H1 (cell line): ENCODE measurements around the gene KCNK4. TPM values are rescaled to one million over a fixed set of nuclear protein-coding genes. Genes with fewer than 3 reads are reported as not detected.

Experiments used
- MAFK ChIP-seq: IDR thresholded peaks from 2 replicates; pipeline ENCODE4 v1.6.1; 2012; ENCODE audit warnings: low read depth, mild to moderate bottlenecking, improper control_type of control experiment, low read length
- polyA plus RNA-seq, 7 experiments: library from polyadenylated mRNA; depleted of rRNA in 3 of 7; stranded (reverse) in 5 of 7; unstranded in 2 of 7; fragments of >200 nt in 5 of 7; fragments of 200-250 nt in 2 of 7; gene quantifications; 1 replicate in 5 of 7; 2 replicates in 1 of 7; 4 replicates in 1 of 7; pipeline versions ENCODE4 v1.2.1 to v1.2.3, GENCODE V29; 2011 to 2013; ENCODE audit warnings: missing spikeins in 2 of 7, mixed read lengths in 2 of 7
- total RNA-seq: library from RNA; stranded (reverse); fragmentation: NEBNext Ultra II Directional; extraction: Animal tissue kit (Norgen Biotek cat#: 25700); gene quantifications from 2 replicates; pipeline ENCODE4 v1.2.1, GENCODE V29; 2021

The KCNK4 gene
- total and polyA plus RNA-seq, 2 of the 8 experiments (the other 6 are each of a cell fraction or from before 2014, with no cell fraction given) = 0.19 TPM; not detected in 1

DNA sequence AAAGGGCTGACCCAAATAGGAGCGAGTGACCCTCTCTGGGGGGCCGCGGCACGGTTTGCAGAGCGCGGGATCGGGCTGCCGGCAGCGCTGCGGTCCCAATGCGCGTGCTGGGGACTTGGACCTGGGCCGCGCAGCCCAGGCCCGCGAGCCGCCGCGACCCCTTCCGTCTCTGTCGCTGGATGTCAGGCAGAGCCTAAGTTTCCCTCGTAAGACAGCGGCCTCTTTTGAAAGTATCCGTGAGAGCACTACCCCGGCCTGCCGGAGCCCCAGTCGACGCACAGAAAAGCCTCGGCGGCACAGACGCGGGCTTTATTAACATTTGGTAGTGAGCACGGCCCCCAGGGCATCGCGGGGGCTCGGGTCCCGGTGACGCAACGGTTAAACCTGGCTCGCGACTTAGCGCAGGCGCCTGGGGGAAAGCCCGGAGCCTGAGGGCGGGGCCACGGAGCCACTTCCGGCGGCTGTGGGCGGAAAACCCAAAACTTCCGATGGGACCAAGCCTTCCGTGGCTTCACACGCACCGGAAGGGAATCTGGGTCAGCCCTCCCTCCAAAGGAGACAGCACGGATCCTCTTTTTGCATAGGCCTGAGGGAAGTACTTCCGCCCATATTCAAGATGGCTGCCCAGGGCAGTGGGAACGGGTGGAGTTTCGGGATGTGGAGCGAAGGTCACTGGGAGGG lies 21.4 kb upstream of the KCNK4 start (continued):
- TF ChIP-seq MAFK = no peak
